Common myeloid progenitor, CD34-positive (primary cell): ENCODE data around the gene GRK7.

Experiments used
- CTCF ChIA-PET: fragments of 350-600 bp; sonication (Branson Sonifier 250); formaldehyde crosslinking; loops from one replicate; lab custom pipeline; 2021; ENCODE audit warnings: antibody characterized with exemption; lab: Charles Lee
- POLR2A ChIA-PET: fragments of 350-600 bp; sonication (Branson Sonifier 250); formaldehyde crosslinking; loops from one replicate; lab custom pipeline; 2021; ENCODE audit warnings: antibody characterized with exemption; lab: Charles Lee
- DNase-seq, 3 donors: peaks; one replicate each; pipeline versions ENCODE4 v3.0.0 to v3.0.0-alpha.2; 2013
- H3K27ac ChIP-seq, 2 experiments: 1 replicate in 1 of 2; 2 replicates in 1 of 2; pipeline ENCODE4 v1.7.0; 2013; ENCODE audit warnings: inconsistent platforms in 2 of 2, low read length in 2 of 2, mild to moderate bottlenecking in 2 of 2, low read depth in 1 of 2, moderate library complexity in 1 of 2; ENCODE audit not compliant: severe bottlenecking in 2 of 2, insufficient read depth in 1 of 2, poor library complexity in 1 of 2
- H3K27me3 ChIP-seq, 5 experiments: replicated peaks in 2 of 5; 1 replicate in 3 of 5; 2 replicates in 2 of 5; pipeline versions ENCODE4 v1.6.1 to v1.7.0; 2013; ENCODE audit warnings: low read length in 4 of 5, mild to moderate bottlenecking in 2 of 5, moderate library complexity in 2 of 5, inconsistent platforms in 1 of 5; ENCODE audit not compliant: insufficient read depth in 5 of 5, control insufficient read depth in 4 of 5
- H3K36me3 ChIP-seq, 4 experiments: 1 replicate in 2 of 4; 2 replicates in 2 of 4; pipeline versions ENCODE4 v1.6.1 to v1.7.0; 2013; ENCODE audit warnings: low read length in 3 of 4, control low read depth in 1 of 4, mild to moderate bottlenecking in 1 of 4; ENCODE audit not compliant: control insufficient read depth in 4 of 4, insufficient read depth in 4 of 4
- H3K4me1 ChIP-seq, 4 experiments: 1 replicate in 3 of 4; 2 replicates in 1 of 4; pipeline versions ENCODE4 v1.6.1 to v1.7.1; 2013; ENCODE audit warnings: low read length in 3 of 4, mild to moderate bottlenecking in 3 of 4, control low read depth in 1 of 4, inconsistent platforms in 1 of 4, moderate library complexity in 1 of 4; ENCODE audit not compliant: control insufficient read depth in 4 of 4, insufficient read depth in 4 of 4; ENCODE audit errors: control extremely low read depth in 1 of 4
- H3K4me3 ChIP-seq, 7 experiments: 1 replicate in 4 of 7; 2 replicates in 3 of 7; pipeline versions ENCODE4 v1.5.1 to v1.7.0; 2013; ENCODE audit warnings: mild to moderate bottlenecking in 7 of 7, low read length in 6 of 7, moderate library complexity in 6 of 7, inconsistent platforms in 2 of 7, low read depth in 2 of 7, control low read depth in 1 of 7; ENCODE audit not compliant: insufficient read depth in 4 of 7, control insufficient read depth in 1 of 7; ENCODE audit errors: extremely low read depth in 1 of 7
- H3K9me3 ChIP-seq, 5 experiments: 1 replicate in 4 of 5; 2 replicates in 1 of 5; pipeline versions ENCODE4 v1.6.1 to v1.7.1; 2013; ENCODE audit warnings: low read length in 4 of 5, mild to moderate bottlenecking in 2 of 5, inconsistent platforms in 1 of 5, low read depth in 1 of 5, moderate library complexity in 1 of 5; ENCODE audit not compliant: control insufficient read depth in 4 of 5, insufficient read depth in 2 of 5; ENCODE audit errors: control extremely low read depth in 1 of 5
- WGBS: methylation state at CpG from one replicate; pipeline ENCODE4 v1.1.5; 2013; ENCODE audit not compliant: insufficient coverage; 5-methylcytosine and 5-hydroxymethylcytosine counted together

The GRK7 gene

DNA sequence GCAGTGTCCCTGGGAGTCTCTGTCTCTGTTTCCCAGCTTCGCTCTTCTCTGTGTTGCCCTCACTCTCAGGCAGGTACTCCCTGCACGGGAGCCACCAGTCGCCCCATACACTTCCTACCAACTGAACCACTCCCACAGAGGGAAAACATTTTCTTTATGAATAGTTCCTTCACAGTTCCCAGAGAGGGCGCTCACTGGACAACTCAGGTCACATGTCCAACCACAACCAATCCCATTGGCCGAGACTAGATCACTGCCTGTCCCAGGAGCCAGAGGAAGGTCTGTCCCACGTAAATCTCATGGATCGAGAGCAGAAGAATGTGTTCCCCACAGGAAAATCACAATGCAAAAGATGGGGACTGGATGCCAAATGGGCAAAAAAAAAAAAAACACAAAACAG lies 26.1 kb downstream of the GRK7 start:
- Histone ChIP-seq H3K4me3 (no peak overlapping the region), H3K9me3 (no peaks in the 10 kb centered on the region), H3K36me3 (no peaks in the 10 kb centered on the region), H3K4me1 (peaks cover 0 to 13% (median 5%) of the 10 kb centered on the region in 4 experiments), H3K27me3 (no peaks in the 10 kb centered on the region), H3K27ac (no peak overlapping the region)
- ChIA-PET CTCF (no interaction called here), POLR2A (no interaction called here)
- 95% methylated on average over 7 of the region's 7 CpGs for WGBS
- peak in 1 of 3 donors; percentile 29 for DNase-seq

DNA sequence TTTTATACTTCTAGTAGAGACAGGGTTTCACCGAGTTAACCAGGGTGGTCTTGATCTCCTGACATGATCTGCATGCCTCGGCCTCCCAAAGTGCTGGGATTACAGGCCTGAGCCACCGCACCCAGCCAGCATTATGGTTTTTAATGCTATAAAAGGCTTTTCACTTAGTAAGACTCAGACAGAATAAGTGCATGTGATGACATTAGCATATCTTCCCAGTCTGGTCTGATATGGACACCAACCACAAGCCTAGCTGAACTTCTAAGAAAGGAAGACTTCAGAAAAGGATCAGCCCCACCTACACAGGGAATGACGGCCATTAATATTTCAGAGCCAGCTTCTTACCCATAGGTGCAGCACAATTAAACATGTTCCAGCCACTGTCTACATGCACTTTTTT lies 27.0 kb downstream of the GRK7 start:
- H3K27ac ChIP-seq = no peak overlapping the region
- no peak for DNase-seq
- no peaks in the 10 kb centered on the region for H3K9me3 ChIP-seq
- ChIA-PET CTCF (interaction anchor here (1.0 kb wide), 1 partner anchor 51 kb away, joined by 4 read pairs; no protein-coding TSS in a partner anchor), POLR2A (no interaction called here)
- H3K36me3 ChIP-seq = no peaks in the 10 kb centered on the region
- H3K27me3 ChIP-seq = no peaks in the 10 kb centered on the region
- H3K4me3 ChIP-seq = no peak overlapping the region
- 97% methylated on average over 3 of the region's 4 CpGs for WGBS
- H3K4me1 ChIP-seq = peaks cover 0 to 15% (median 10%) of the 10 kb centered on the region in 4 experiments

DNA sequence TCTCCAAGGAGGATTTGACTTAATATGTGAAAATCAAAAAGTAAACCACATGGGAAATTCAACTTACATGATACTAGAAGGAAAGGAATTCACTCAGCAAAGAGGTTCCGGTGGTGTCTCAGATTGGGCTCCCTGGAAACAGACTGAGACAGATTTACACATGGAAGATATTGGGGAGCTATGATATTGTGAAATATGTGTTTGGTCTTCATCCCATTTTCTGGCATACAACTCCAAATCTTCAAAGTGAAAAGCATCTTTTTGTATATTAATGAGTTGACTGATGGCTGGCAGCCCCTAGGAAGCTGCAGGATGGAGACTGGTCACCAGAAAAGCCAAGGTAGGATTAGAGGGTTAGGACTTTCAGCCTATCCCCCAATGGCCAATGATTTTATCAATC lies 29.3 kb downstream of the GRK7 start:
- WGBS = no CpG with 5 or more reads among the region's 1 CpG
- H3K4me3 ChIP-seq = no peak overlapping the region
- DNase-seq = no peak
- no peaks in the 10 kb centered on the region for H3K9me3 ChIP-seq
- no peaks in the 10 kb centered on the region for H3K36me3 ChIP-seq
- no peak overlapping the region for H3K27ac ChIP-seq
- CTCF ChIA-PET = interaction anchor here (1.3 to 1.4 kb wide), 2 partner anchors 24 to 54 kb away, joined by 3 to 4 read pairs; partner anchors contain the start of gene RNF7
- H3K4me1 ChIP-seq = peaks cover 4 to 38% (median 33%) of the 10 kb centered on the region in 4 experiments
- POLR2A ChIA-PET = no interaction called here
- no peaks in the 10 kb centered on the region for H3K27me3 ChIP-seq

DNA sequence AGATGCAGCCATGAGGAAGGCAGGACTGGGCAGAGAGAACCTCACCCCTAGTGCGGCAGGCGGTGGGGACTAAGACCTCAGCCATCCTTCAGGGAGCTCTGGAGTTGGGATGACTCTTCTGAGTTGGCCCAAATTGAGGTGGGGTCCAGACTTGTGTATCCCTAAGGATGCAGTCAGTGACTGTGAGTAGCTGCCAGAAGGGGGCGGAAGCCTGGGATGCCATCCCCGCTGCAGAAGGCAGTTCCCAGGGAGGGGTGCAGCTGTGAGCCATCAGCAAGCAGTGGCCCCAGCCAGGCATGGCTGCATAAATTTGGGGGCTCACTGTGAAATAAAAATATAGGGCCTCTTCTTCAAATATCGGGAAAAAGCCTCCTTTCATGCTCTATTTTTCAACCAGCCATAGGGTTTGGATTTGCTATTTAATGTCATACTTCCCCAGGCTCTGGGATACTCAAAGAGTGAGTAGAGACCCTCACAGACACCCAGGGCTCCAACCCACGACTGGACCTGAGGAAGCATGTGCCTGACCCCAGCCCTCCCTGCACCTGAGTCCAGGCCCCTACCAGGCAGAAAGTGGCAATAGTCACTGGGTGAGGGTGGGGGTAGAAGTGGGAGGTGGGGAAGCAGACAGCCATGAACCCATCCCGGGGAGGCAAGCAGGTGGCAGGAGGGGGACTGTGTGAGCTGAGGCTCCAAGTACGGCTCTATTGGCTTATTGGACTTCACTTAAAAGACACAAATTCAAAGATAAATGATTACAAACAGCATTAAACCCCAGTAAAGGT lies 30.5 kb downstream of the GRK7 start:
- Histone ChIP-seq H3K27me3 (no peaks in the 10 kb centered on the region), H3K4me1 (peaks cover 5 to 50% (median 45%) of the 10 kb centered on the region in 4 experiments), H3K36me3 (no peaks in the 10 kb centered on the region), H3K4me3 (no peak overlapping the region), H3K27ac (no peak overlapping the region), H3K9me3 (no peaks in the 10 kb centered on the region)
- ChIA-PET CTCF (interaction anchor here (1.3 to 1.4 kb wide), 2 partner anchors 25 to 55 kb away, joined by 3 to 4 read pairs; partner anchors contain the start of gene RNF7), POLR2A (interaction anchor here (0.6 kb wide), 1 partner anchor 84 kb away, joined by 3 read pairs; no protein-coding TSS in a partner anchor)
- 100% methylated on average over 5 of the region's 8 CpGs for WGBS
- DNase-seq = no peak

DNA sequence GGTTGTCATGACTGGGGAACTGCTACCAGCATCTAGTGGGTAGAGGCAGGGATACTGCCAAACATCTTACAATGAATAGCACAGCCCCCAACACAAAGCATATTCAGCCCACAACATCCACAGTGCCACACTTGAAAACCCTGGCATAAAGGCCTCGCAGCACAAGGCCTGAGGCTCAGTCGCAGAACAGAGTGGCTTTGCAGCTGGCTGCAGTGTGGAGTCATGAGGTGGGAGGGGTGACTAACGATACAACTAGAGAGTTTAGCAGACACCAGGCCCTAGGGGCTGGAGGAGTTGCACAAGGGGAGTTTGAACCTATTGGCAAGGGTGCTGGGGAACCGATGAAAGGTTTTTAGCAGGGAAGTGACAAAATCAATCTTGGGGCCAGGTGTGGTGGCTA lies 32.1 kb downstream of the GRK7 start:
- H3K27me3 ChIP-seq = no peaks in the 10 kb centered on the region
- POLR2A ChIA-PET = interaction anchor here (1.1 to 1.5 kb wide), 2 partner anchors 55 to 80 kb away, joined by 4 read pairs; no protein-coding TSS in a partner anchor
- DNase-seq = peak in 2 of 3 donors; percentile 29 to 53
- no peak overlapping the region for H3K27ac ChIP-seq
- 77% methylated on average over 4 of the region's 4 CpGs for WGBS
- no peak overlapping the region for H3K4me3 ChIP-seq
- CTCF ChIA-PET = interaction anchor here (1.6 to 1.7 kb wide), 2 partner anchors 45 to 49 kb away, joined by 3 to 5 read pairs; no protein-coding TSS in a partner anchor
- H3K9me3 ChIP-seq = no peaks in the 10 kb centered on the region
- no peaks in the 10 kb centered on the region for H3K36me3 ChIP-seq
- peaks cover 7 to 61% (median 50%) of the 10 kb centered on the region in 4 experiments for H3K4me1 ChIP-seq

DNA sequence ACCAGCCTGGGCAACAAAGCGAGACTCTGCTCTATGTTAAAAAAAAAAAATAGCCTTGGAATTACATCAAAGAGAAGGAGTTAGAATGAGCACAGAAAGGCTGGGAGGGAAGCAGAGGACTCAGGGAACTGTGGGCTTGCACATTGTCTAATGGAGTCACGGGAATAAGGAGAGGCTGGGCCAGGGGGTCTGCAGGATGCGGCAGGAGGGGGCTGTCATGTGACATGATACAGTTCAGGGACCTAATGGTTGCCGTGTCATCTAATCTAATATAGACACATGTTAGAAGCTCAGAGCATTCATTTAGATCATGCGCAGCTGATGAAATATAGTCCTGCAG lies 32.5 kb downstream of the GRK7 start:
- Histone ChIP-seq H3K27me3 (no peaks in the 10 kb centered on the region), H3K4me1 (peaks cover 7 to 62% (median 50%) of the 10 kb centered on the region in 4 experiments), H3K36me3 (no peaks in the 10 kb centered on the region), H3K4me3 (peak overlapping the region in 3 of 7 experiments; percentile 23 to 68 (median 44)), H3K27ac (no peak overlapping the region), H3K9me3 (peaks cover 0 to 2% (median 0%) of the 10 kb centered on the region in 5 experiments)
- CTCF ChIA-PET = interaction anchor here (0.9 to 3.4 kb wide), 6 partner anchors 27 to 80 kb away, joined by 3 to 18 read pairs (median 4); no protein-coding TSS in a partner anchor
- WGBS = 92% methylated on average over 2 of the region's 5 CpGs
- no peak for DNase-seq
- POLR2A ChIA-PET = interaction anchor here (1.1 to 1.5 kb wide), 2 partner anchors 55 to 80 kb away, joined by 4 read pairs; no protein-coding TSS in a partner anchor
